Liver (tissue), 3 donors: Measurements from ENCODE around the gene DIAPH2.

Experiments
- CTCF ChIP-seq: fragments of 150-350 bp; IDR thresholded peaks from 2 replicates; pipeline ENCODE4 v1.5.1; 2017; ENCODE audit warnings: improper control_type of control experiment, low read depth, low read length; ENCODE audit not compliant: missing input control
- EGR1 ChIP-seq, 2 donors: IDR thresholded peaks; 2 replicates each; pipeline ENCODE4 v1.6.1; 2016 to 2018; ENCODE audit warnings: antibody characterized with exemption in 2 of 2, low read depth in 2 of 2
- GABPA ChIP-seq, 2 donors: IDR thresholded peaks in 1 of 2; conservative IDR thresholded peaks in 1 of 2; 2 replicates each; pipeline ENCODE4 v1.6.1; 2016; ENCODE audit warnings: antibody characterized with exemption in 2 of 2, mild to moderate bottlenecking in 1 of 2, moderate library complexity in 1 of 2
- HNF4A ChIP-seq, 2 donors: conservative IDR thresholded peaks; 2 replicates each; pipeline ENCODE4 v1.6.1; 2016; ENCODE audit warnings: antibody characterized with exemption in 2 of 2, mild to moderate bottlenecking in 2 of 2
- JUND ChIP-seq, 2 donors: IDR thresholded peaks; 2 replicates each; pipeline ENCODE4 v1.6.1; 2016; ENCODE audit warnings: antibody characterized with exemption in 2 of 2
- MAX ChIP-seq: IDR thresholded peaks from 2 replicates; pipeline ENCODE4 v1.6.1; 2016; ENCODE audit warnings: antibody characterized with exemption
- RAD21 ChIP-seq, 2 donors: IDR thresholded peaks; 2 replicates each; pipeline ENCODE4 v1.6.1; 2016; ENCODE audit warnings: antibody characterized with exemption in 2 of 2, mild to moderate bottlenecking in 2 of 2
- REST ChIP-seq: IDR thresholded peaks from 2 replicates; pipeline ENCODE4 v1.6.1; 2016; ENCODE audit warnings: antibody characterized with exemption, mild to moderate bottlenecking
- SP1 ChIP-seq: IDR thresholded peaks from 2 replicates; pipeline ENCODE4 v1.6.1; 2018; ENCODE audit warnings: antibody characterized with exemption, mild to moderate bottlenecking
- TAF1 ChIP-seq: conservative IDR thresholded peaks from 2 replicates; pipeline ENCODE4 v1.6.1; 2016; ENCODE audit warnings: antibody characterized with exemption, mild to moderate bottlenecking
- ZBTB33 ChIP-seq: IDR thresholded peaks from 2 replicates; pipeline ENCODE4 v1.6.1; 2016; ENCODE audit warnings: antibody characterized with exemption
- TF ChIP-seq, protein P1 (sequence below): IDR thresholded peaks from 2 replicates; pipeline ENCODE4 v1.6.1; 2016; ENCODE audit warnings: antibody characterized with exemption
- donor health status: healthy.
- donor health status: healthy.

DNA sequence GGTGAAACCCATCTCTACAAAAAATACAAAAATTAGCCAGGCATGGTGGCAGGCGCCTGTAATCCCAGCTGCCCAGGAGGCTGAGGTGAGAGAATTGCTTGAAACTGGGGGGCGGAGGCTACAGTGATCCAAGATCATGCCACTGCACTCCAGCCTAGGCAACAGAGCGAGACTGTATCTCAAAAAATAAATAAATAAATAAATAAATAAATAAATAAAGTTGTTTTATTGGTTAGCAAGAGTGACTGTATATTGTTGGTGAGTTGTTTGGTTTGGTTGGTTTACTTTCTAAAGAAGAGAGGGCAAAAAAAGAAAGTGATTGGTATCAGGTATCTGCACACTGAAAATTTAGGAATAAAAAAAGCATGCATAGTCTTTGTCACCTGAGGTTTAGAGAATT, 700.0 kb downstream of the DIAPH2 start:
- no peak for TF ChIP-seq HNF4A (conservative IDR thresholded peaks at IDR 0.05)
- TF ChIP-seq CTCF = no peak
- TF ChIP-seq REST = no peak
- TF ChIP-seq SP1 = no peak
- no peak for TF ChIP-seq ZBTB33
- TF ChIP-seq EGR1 (IDR thresholded peaks at IDR 0.05; ENCODE audit: low read depth in 2 of 2) = no peak
- TF ChIP-seq JUND (IDR thresholded peaks at IDR 0.05) = no peak
- TF ChIP-seq, protein P1, sequence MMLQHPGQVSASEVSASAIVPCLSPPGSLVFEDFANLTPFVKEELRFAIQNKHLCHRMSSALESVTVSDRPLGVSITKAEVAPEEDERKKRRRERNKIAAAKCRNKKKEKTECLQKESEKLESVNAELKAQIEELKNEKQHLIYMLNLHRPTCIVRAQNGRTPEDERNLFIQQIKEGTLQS = no peak
- TF ChIP-seq MAX = no peak
- no peak for TF ChIP-seq GABPA (IDR thresholded peaks at IDR 0.05 in 1 of 2, conservative IDR thresholded peaks at IDR 0.05 in 1 of 2)
- TF ChIP-seq TAF1 = no peak
- TF ChIP-seq RAD21 (IDR thresholded peaks at IDR 0.05) = no peak
